HUES6 (cell line): ENCODE data around the gene AQP1.

Experiments used
- H3K27ac ChIP-seq: 2 replicates; pipeline ENCODE4 v1.7.0; 2013; ENCODE audit warnings: low read depth, mild to moderate bottlenecking, low read length, inconsistent platforms
- H3K27me3 ChIP-seq: 2 replicates; pipeline ENCODE4 v1.6.1; 2013; ENCODE audit warnings: low read length; ENCODE audit not compliant: control insufficient read depth, insufficient read depth
- H3K36me3 ChIP-seq: 2 replicates; pipeline ENCODE4 v1.6.1; 2013; ENCODE audit warnings: low read length; ENCODE audit not compliant: control insufficient read depth, insufficient read depth
- H3K4me1 ChIP-seq: 2 replicates; pipeline ENCODE4 v1.6.1; 2013; ENCODE audit warnings: low read length; ENCODE audit not compliant: control insufficient read depth, insufficient read depth
- H3K4me3 ChIP-seq: 2 replicates; pipeline ENCODE4 v1.5.1; 2013; ENCODE audit warnings: low read depth, low read length
- H3K9ac ChIP-seq: one replicate; pipeline ENCODE4 v1.6.1; 2013; ENCODE audit warnings: mild to moderate bottlenecking, low read length
- H3K9me3 ChIP-seq: 2 replicates; pipeline ENCODE4 v1.6.1; 2013; ENCODE audit warnings: low read depth, low read length; ENCODE audit not compliant: control insufficient read depth, insufficient read depth

The AQP1 gene

DNA sequence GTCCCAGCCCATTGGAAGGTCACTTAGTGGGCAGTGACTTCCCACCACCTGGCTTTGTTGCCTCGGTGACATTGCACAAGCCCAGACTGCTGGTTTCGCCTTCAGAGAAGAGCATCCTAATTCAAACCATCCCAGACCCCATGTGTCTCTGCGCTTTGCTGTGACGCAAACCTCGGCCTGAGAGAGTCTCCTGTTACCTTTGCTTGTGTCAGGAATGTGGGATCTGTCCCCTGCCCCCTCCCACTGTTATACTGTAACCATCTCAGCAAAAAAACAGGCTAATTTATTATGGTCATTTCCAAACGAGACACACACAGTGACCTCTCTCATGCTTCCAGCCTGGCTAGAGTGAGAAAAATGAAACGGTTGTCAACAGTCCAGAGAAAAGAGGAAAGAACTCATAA lies 25.0 kb upstream of the AQP1 start:
- Histone ChIP-seq H3K9me3 (no peaks in the 10 kb centered on the region), H3K4me1 (peaks cover 20% of the 10 kb centered on the region), H3K27me3 (no peaks in the 10 kb centered on the region), H3K36me3 (no peaks in the 10 kb centered on the region), H3K4me3 (no peak overlapping the region), H3K9ac (no peak overlapping the region), H3K27ac (no peak overlapping the region)

DNA sequence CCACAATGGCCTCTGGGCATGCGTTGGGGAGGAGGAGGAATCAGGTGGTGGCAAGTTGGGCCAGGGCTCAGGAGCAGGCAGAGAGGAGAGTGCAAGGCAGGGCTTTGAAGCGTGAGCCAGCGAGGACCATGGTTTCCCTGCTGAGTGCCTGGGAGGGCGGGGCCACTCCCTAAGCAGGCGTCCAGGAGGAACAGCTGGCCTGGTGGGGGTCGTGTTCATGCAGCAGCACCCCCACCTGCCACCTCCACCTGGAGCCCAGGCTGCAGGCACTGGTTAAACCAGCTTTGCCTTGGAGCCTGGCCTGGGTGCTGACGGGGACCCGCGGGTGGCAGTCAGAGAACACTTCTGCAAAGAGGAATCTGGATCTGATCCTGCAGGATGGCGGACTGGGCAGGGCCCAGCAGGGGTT lies 24.2 kb upstream of the AQP1 start:
- no peaks in the 10 kb centered on the region for H3K27me3 ChIP-seq
- no peaks in the 10 kb centered on the region for H3K36me3 ChIP-seq
- no peak overlapping the region for H3K27ac ChIP-seq
- peaks cover 20% of the 10 kb centered on the region for H3K4me1 ChIP-seq
- no peaks in the 10 kb centered on the region for H3K9me3 ChIP-seq
- H3K9ac ChIP-seq, result no peak overlapping the region
- H3K4me3 ChIP-seq, result no peak overlapping the region

DNA sequence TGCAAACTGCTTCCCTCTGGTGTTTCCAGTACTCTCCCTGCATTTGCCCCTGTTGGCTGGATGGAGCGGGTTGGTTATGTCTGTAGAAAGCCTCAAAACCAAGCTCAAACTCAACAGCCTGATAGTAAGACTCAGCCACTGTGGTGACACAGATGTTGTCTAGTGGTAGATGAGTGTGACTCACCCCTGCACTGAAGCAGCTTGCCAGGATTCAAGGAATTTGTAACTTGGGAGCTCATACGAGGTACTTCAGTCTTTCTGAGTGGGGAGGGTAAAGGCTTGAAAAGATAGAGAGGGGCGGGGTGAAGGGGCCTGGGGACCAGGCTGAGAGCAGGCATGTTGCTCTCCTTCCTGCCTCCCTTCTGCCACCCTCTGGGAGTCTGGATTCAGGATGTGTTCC lies 22.9 kb upstream of the AQP1 start:
- no peak overlapping the region for H3K27ac ChIP-seq
- no peaks in the 10 kb centered on the region for H3K9me3 ChIP-seq
- no peak overlapping the region for H3K4me3 ChIP-seq
- no peak overlapping the region for H3K9ac ChIP-seq
- no peaks in the 10 kb centered on the region for H3K36me3 ChIP-seq
- no peaks in the 10 kb centered on the region for H3K27me3 ChIP-seq
- peaks cover 20% of the 10 kb centered on the region for H3K4me1 ChIP-seq

DNA sequence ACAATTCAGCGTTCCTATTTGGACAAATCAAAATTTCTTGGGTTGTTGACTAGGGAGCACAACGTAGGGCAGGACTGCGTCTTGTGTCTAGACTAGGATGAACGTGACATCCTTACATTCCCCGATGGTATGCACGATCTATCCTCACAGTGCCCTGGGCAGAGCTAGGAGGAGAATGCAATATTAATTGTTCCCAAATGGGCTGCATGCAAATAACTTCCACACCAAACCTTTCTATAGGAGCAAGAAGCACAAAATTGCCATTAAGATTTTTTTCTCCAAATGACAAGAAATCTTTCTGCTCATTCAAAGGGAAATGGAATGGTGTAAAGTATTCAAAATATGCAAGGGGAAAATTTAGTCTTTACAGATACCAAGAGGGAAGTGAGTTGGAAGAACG lies 21.4 kb upstream of the AQP1 start:
- Histone ChIP-seq H3K27ac (no peak overlapping the region), H3K4me3 (no peak overlapping the region), H3K9ac (no peak overlapping the region), H3K36me3 (no peaks in the 10 kb centered on the region), H3K27me3 (no peaks in the 10 kb centered on the region), H3K9me3 (no peaks in the 10 kb centered on the region), H3K4me1 (peaks cover 20% of the 10 kb centered on the region)

DNA sequence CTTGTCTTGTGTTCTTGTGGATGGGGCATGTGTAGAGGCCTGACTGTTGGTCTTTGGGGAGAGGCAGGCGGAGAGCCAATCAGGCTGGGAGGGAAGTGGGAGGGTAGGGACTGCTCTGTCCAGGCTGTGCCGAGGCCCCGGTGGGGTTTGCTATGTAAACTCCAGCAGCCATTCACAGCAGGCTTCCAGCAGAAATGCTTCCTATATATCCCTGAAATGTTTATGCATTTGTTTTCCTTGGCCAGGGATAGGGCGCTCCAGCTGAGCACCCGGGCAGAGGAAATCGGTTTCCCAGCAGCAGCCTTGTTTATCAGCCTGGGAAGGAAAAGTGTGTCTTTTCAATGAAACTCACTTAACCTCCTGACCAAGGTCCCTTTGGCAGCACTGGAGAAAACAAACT lies 18.3 kb upstream of the AQP1 start:
- no peaks in the 10 kb centered on the region for H3K27me3 ChIP-seq
- H3K9ac ChIP-seq, result no peak overlapping the region
- H3K4me3 ChIP-seq, result no peak overlapping the region
- H3K27ac ChIP-seq, result no peak overlapping the region
- H3K9me3 ChIP-seq, result no peaks in the 10 kb centered on the region
- H3K4me1 ChIP-seq, result peaks cover 8% of the 10 kb centered on the region; the same call in 1 of the 2 replicates
- no peaks in the 10 kb centered on the region for H3K36me3 ChIP-seq

DNA sequence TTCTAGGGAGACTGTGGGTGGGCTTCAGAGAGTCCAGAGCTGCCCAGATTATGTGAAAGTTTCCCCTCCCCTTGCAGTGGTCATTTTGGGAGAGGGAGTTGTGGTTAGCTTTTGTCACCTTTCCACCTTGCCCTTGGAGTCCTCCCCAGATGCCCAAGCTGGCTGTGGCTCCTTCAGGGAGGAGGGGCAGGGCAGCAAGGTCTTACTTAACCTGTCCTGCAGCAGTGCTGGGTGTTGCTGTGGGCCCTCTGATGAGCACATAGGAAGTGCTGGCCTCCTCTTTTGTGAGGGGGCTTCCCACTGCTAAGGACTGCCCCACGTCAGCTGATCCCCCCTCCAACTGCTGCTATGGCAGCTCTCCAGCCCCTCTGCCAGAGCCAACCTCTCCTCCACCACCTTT lies 17.6 kb upstream of the AQP1 start:
- Histone ChIP-seq H3K9me3 (no peaks in the 10 kb centered on the region), H3K27ac (no peak overlapping the region), H3K36me3 (no peaks in the 10 kb centered on the region)

DNA sequence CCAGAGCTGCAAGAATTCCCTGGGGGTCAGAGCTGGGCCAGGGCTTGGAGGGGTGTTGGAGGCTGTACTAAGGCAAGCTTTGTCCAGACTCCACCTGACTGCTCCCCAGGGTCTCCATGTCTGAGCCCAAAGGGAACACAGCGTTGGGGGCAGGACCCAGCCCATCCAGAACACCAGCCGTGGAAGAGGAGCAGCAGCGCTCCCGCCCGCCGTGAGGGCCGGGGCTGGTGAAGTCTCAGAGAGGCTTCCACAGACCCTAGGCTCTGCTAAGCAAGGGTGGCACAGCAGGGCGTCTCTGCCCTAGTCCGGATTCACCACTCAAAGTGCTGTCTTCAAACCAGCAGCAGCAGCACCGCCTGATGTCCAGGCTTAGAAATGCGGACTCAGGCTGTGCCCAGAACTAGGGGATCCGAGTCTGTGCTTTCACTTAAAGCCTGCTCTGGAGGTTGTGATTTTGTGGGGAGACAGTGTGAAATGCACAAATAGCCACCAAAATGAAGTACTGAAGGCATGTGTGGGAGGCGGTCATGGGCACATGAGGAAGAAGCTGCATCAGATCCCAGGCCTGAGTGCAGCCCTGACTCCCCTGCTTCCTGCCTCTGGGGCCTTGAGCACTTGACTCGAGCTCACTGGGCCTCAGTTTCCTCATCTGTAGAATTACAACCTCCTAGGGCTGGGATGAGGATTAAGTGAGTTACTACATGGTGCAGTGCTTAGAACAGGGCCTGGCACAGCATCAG lies 16.6 kb upstream of the AQP1 start:
- no peak overlapping the region for H3K4me3 ChIP-seq
- no peaks in the 10 kb centered on the region for H3K36me3 ChIP-seq
- H3K27me3 ChIP-seq, result no peaks in the 10 kb centered on the region
- no peak overlapping the region for H3K27ac ChIP-seq
- H3K9me3 ChIP-seq, result no peaks in the 10 kb centered on the region
- peaks cover 3% of the 10 kb centered on the region; the same call in 1 of the 2 replicates for H3K4me1 ChIP-seq
- no peak overlapping the region for H3K9ac ChIP-seq

More for the DNA sequence above, 17.6 kb upstream of the AQP1 start:
- Histone ChIP-seq H3K27me3 (no peaks in the 10 kb centered on the region), H3K4me1 (peaks cover 3% of the 10 kb centered on the region; the same call in 1 of the 2 replicates), H3K4me3 (no peak overlapping the region), H3K9ac (no peak overlapping the region)

DNA sequence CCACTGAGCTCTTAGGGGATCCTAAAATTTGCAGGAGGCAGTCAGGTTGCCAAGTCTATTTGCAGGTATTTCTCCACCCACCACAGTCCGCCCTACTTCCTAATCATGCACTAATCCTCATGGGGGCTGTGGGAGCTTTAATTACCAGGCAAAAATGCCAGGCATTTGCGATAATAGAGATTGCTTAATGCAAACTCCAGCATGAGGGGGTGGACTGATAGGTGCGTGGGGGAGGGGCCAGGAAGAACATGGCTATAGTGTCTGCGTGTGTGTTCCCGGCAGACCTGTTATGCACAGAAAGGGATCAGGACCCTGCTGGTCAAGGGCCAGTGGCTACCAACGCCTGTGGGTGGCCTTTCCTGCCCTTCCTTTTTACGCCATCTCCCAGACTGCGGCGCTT lies 15.6 kb upstream of the AQP1 start:
- no peaks in the 10 kb centered on the region for H3K27me3 ChIP-seq
- H3K4me3 ChIP-seq, result no peak overlapping the region
- no peaks in the 10 kb centered on the region for H3K36me3 ChIP-seq
- H3K9me3 ChIP-seq, result no peaks in the 10 kb centered on the region
- H3K27ac ChIP-seq, result no peak overlapping the region
- peaks cover 3% of the 10 kb centered on the region; the same call in 1 of the 2 replicates for H3K4me1 ChIP-seq
- H3K9ac ChIP-seq, result no peak overlapping the region

DNA sequence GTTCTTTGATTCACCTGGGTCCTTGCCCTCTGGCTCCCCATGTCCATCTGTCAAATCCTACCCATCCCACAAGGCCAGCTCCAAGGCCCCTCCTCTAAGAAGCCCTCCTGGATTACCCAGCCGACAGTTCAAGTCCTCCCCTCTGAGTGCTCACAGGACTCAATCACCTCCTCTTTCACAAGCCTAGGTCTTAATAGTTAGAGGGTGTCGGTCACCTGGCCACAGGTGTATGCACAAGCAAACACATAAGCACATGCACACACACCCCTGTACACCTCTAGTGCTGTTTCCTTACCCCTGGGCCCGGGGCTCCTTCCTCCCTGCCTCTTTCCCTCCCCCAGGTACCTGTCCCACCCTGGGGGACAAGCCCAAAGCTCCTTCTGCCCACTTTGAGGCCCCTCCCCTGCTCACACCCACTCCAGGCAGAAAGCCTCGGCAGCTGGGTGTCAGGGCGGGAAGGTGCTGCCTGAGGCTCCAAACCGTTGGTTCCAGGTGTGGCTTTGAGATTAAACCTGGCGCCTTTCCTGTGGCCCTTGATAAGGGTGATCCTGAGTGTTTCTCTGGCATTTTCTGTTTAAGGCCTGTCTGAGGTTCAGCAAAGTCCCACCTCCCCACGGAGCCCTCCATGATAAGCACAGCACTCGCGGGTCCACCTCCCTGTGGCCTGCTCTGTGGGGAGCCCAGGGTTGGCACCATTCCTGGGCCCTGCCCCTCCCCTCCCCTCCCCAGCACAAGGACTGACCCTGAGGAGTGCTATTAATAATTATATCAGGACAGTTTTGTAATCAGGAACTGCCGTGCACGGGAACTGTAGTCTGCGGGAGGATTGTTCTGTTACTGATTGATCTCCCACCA lies 14.6 kb upstream of the AQP1 start:
- no peaks in the 10 kb centered on the region for H3K27me3 ChIP-seq
- H3K9me3 ChIP-seq, result no peaks in the 10 kb centered on the region
- no peak overlapping the region for H3K4me3 ChIP-seq
- no peaks in the 10 kb centered on the region for H3K36me3 ChIP-seq
- H3K9ac ChIP-seq, result no peak overlapping the region
- H3K27ac ChIP-seq, result no peak overlapping the region
- H3K4me1 ChIP-seq, result peaks cover 3% of the 10 kb centered on the region; the same call in 1 of the 2 replicates

DNA sequence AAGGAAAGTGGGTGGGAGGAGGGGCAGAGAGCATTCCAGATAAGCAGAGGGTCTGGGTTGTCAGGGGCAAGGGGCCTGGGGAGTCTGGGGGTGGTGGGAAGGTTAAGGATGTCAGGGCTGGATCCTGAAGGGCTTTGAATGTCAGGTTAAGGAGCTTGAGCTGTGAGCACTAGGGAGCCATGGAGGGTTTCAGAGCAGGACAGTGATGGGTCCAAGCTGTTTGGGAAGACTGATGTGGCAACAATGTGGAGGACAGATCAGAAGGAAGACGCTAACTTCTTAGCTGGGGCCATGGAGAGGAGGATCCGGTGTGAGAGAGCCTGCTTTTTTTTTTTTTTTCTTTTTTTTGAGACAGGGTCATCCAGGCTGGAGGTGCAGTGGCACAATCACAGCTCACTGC lies 13.9 kb upstream of the AQP1 start:
- H3K36me3 ChIP-seq, result no peaks in the 10 kb centered on the region
- no peaks in the 10 kb centered on the region for H3K9me3 ChIP-seq
- peaks cover 6% of the 10 kb centered on the region; the same call in 1 of the 2 replicates for H3K4me1 ChIP-seq
- no peaks in the 10 kb centered on the region for H3K27me3 ChIP-seq
- H3K9ac ChIP-seq, result no peak overlapping the region
- H3K27ac ChIP-seq, result no peak overlapping the region
- no peak overlapping the region for H3K4me3 ChIP-seq

DNA sequence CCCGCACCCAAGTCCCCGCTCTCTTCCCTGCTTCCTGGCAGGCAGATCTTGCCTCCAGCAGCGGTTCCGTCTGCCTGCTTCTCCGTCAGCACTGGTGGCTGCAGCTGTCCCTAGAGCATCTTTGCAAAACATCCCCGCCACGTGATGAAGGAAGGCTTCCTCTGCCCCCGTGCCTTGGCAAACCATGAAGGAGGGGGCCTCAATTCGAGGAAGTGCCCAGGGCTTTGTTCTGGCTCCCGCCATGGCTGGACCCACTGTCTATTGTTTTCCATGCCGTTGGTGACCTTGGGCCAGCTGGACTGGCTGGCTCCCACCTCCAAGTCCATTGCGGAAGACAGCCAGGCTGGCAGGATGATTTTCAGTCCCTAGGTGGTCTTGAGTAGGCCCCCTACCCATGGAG lies 13.2 kb upstream of the AQP1 start:
- Histone ChIP-seq H3K9ac (no peak overlapping the region), H3K27me3 (no peaks in the 10 kb centered on the region), H3K4me3 (no peak overlapping the region), H3K9me3 (no peaks in the 10 kb centered on the region), H3K4me1 (peaks cover 6% of the 10 kb centered on the region; the same call in 1 of the 2 replicates), H3K27ac (no peak overlapping the region), H3K36me3 (no peaks in the 10 kb centered on the region)
